HPDE6-E6E7 (cell line): ENCODE measurements around the gene EBLN2.
"Not testable (repeated sequence)": the region's sequence is repeated elsewhere in the genome, so short reads cannot be mapped to it uniquely, and the experiment has no call there.

ENCODE experiments used
- DNase-seq: peaks from one replicate; pipeline ENCODE4 v3.0.0; 2011; ENCODE audit warnings: missing footprints; ENCODE audit errors: extremely low spot score

The EBLN2 gene

DNA sequence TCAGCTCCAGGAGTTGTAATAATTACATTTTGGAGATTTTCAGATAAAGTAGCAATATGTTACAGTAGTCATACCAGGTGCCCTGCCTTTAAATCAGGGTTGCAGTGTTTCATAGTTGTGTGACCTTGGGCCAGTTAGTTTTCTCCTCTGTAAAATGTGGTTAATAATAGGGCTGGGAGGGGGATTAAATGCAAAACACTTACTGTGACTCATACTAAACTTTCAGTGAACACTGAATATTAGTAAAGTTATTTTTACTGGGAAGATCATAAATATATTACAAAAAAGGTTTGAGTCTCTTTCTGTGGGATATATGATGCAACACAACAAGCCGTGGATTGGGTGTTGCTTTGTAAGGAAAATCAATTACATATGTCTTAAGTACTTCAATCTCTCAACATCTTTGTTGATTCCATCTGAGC is 1.1 kb upstream of the EBLN2 start:
- no peak for DNase-seq

DNA sequence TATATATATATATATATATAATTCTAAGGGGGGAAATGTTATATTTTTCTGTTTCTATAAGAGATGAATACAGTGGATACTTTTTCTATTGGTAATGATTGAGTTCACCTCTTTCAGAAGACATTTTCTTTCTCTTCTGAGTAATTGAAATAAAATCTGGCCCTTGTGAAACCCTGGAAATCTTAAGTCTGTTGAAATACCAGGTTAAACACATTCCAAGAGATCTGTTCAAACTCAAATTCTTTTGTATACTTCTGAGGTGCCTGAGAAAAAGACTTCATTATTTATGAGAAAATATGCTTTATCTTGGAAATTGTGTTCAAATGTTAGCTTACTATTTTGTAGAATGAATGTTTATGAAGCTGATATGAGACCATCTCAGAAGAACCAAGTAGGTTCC is 4.8 kb downstream of the EBLN2 start:
- DNase-seq: not testable (repeated sequence)

DNA sequence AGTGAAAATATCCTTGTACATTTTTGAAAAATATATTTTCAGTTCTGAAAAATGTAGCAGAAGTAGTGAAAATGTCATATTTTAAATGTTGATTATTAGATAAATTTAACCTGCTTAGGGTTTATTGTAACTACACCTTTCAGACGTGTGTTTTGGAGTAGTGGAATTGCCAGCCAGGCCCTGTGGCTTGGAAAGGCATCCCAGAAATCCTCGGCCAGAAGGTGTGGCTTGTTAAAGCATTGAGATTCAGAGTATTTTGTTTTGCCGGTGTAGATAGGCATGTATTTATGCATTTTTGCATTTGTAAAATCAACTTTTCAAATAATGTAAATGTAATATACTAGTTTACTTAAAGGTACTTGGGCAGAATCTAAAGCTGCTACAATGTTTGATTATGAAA is 7.0 kb downstream of the EBLN2 start:
- DNase-seq: no peak

DNA sequence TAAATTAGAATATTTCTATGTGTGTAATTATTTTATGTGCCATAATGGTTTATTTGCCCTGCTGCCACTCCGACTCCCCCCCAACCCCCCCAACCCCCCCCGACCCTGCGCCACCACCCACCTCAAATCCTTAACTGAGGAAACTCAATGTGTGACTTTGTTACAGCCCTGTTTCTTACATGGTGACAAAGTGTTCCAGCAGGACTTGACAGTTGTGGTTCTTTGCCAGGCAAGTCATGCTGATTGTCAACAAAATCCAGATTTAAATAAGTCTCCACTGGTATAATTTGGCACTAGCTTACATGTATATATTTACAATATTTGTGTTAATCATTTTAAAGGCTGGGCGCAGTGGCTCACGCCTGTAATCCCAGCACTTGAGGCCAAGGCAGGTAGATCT is 7.7 kb downstream of the EBLN2 start:
- DNase-seq: no peak

GRCh38 chr3:73069775-73070444 is 8.5 kb downstream of the EBLN2 start:
- no peak for DNase-seq

- DNase-seq: no peak
These were observed 9.5 kb downstream of the EBLN2 start for GRCh38 chr3:73070675-73071575.

- no peak for DNase-seq
These were observed 10.5 kb downstream of the EBLN2 start for GRCh38 chr3:73071952-73072351.

- DNase-seq: no peak
These were observed 11.2 kb downstream of the EBLN2 start for GRCh38 chr3:73072634-73073033.

DNA sequence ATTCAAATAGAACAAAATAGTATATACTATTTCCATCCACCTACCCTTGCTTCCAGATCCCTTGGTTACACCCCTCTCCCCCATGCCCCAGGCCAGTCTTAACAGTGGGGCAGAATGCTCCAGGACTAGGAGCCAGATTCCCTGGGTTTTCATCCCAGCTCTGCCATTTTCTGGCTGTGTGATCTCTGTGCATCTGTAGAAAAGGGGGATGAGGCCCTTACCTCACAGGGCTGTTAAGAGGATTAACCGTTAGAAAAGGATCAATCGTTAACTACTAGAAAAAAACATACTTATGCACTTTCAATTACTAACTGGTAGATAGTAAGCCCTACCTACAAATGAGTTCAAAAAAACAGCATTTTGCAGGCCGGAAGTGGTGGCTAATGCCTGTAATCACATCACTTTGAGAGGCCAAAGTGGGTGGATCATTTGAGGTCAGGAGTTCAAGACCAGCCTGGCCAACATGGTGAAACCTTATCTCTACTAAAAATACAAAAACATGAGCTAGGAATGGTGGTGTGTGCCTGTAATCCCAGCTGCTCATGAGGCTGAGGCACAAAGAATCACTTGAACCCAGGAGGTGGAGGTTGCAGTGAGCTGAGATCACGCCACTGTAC is 11.7 kb downstream of the EBLN2 start:
- no peak for DNase-seq

- DNase-seq: no peak
These were observed 13.3 kb downstream of the EBLN2 start for GRCh38 chr3:73074781-73075180.

GRCh38 chr3:73080216-73080966 is 18.9 kb downstream of the EBLN2 start:
- no peak for DNase-seq

- no peak for DNase-seq
These were observed 19.7 kb downstream of the EBLN2 start for GRCh38 chr3:73081140-73081539.

DNA sequence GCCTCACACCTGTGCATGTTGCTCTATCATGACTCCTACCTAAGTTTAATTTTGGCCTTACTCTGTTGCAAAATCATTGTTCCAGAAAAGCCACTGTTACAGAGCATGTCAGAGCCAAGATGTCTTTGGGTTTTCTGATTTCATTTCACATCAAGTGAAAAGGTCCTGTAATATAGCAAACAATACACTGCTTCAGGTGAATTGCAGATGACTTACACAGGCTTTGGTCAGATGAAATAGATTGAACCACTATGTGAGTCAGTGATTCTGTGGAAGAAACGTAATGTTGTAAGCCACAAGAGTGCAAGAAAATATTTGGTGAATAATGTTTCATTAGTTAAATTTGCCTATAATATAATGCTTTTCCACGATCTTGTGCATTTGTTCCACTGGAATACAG is 22.7 kb downstream of the EBLN2 start:
- no peak for DNase-seq

- DNase-seq: no peak
These were observed 24.6 kb downstream of the EBLN2 start for GRCh38 chr3:73086071-73086494.

DNA sequence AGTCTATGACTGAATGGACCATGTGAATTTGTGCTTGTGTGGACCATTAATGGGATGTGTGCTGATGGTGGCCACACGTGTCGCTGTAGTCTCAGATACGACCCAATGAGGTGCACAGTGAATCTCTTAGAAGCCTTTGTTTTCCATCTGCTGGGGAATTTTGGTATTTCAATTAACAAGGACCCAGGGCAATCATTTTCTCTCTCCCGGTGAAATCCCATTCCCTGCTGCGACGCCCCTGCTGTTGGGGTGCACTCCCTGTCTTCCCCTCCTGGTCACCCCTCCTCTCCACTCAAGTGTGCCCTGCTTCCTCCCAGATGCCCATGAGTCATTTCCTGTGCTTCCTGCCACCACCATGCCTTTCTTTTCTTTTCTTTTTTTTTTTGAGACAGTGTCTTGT is 32.7 kb downstream of the EBLN2 start:
- DNase-seq: no peak

GRCh38 chr3:73094951-73095350 is 33.5 kb downstream of the EBLN2 start:
- no peak for DNase-seq

- DNase-seq: no peak
These were observed 34.7 kb downstream of the EBLN2 start for GRCh38 chr3:73096169-73096568.

DNA sequence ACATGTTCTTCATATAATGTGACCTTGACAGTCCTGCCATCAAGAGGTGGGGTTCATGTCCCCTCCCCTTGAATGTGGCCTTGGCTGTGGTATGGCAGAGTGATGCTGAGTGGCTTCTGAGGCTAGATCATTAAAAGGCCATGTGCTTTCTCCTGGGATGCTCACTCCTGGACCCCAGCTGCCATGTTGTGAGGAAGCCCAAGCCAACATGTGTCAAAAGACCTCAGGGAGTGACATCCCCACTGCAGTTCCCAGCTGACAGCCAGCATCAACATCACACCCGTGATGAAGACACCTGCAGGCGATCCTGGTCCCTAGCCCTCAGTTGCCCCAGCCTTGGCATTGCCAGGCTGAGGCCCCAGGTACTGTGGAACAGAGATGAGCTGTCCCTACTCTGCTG is 36.6 kb downstream of the EBLN2 start:
- no peak for DNase-seq

DNA sequence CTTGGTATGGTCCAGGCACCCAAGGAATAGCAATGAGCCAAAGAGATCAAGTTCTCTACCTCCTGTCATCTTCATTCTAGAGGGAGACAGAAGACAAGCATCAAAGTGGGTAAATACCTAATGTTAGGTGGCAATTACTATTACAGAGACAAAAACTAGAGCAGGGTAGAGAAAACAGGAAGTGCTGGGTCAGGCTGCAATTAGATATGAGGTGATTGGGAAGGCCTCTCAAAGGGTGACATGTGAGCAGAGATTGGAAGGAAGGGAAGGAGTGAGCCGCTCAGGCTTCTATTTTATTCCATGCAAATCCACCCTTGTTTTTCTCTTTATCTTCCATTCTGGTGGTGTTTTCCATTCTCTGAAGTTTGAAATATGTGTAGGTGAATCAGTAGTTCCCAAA is 37.4 kb downstream of the EBLN2 start:
- DNase-seq: no peak

GRCh38 chr3:73100741-73101559 is 39.5 kb downstream of the EBLN2 start:
- peak; percentile 51 for DNase-seq

DNA sequence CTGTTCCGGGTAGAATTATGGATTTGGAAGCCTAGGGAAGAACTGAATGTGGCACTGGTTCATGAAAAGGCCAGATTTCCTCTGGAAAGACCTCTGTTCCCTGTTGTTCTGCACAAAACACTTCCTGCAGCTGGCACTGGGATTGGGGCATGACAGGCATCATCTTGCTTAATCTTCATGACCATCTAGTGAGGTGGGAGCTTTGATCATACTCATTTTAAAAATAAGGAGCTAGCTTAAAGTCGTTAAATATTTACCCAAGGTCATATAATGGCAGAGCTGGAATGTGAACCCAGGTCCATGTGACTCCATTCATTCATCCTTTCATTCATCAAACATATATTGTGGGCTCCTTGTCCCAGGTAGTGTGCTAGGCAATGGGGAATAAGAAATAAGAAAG is 40.4 kb downstream of the EBLN2 start:
- DNase-seq: no peak
